GM19239 (cell line): ENCODE data around the gene DDX23.

Experiments used
- DNase-seq: peaks from one replicate; pipeline ENCODE4 v3.0.0; 2011; ENCODE audit warnings: low spot score; ENCODE audit not compliant: insufficient read length
- FAIRE-seq: peaks from 2 replicates; lab custom pipeline; 2011; peaks lifted over from hg19 to GRCh38; lab: Jason Lieb, UNC

DDX23 gene

DNA sequence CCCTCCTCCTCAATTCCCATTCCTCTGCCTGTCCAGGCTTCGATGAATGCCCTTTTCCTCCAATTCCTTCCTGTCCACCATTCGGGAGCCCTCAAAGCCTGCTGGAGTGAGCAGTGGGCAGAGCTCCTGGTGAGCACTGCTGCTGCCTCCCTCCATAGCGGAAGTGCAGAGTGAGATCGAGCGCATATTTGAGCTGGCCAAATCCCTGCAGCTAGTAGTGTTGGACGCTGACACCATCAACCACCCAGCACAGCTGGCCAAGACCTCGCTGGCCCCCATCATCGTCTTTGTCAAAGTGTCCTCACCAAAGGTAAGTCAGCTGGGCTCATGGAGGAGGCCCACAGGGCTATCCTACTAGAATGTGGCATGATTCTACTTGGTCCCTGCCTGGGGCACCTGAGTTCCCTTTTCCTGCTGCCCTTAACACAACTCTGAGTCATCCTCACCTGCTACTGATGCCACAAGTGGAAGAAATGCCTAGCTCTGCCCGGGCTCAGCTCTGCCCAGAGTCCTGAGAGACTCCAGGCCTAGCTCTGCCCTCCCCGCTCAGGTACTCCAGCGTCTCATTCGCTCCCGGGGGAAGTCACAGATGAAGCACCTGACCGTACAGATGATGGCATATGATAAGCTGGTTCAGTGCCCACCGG is 25.6 kb downstream of the DDX23 start:
- DNase-seq, result no peak
- FAIRE-seq, result no peak

DNA sequence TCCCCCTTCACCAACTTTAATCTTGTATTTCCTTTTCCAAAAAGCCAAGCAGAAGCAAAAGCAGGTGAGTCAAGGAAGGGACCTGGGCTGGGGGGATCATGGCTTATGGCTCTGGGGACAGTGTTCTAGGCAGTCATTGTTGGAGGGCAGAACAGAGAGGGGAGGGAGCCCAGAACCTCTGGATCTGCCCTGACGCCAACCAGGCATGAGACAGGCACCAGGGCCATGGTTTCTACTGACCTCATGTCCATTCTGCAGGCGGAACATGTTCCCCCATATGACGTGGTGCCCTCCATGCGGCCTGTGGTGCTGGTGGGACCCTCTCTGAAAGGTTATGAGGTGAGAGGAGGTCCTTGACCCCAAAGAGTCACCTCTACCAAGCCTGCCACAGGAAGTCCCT is 27.1 kb downstream of the DDX23 start:
- no peak for DNase-seq
- FAIRE-seq, result no peak

DNA sequence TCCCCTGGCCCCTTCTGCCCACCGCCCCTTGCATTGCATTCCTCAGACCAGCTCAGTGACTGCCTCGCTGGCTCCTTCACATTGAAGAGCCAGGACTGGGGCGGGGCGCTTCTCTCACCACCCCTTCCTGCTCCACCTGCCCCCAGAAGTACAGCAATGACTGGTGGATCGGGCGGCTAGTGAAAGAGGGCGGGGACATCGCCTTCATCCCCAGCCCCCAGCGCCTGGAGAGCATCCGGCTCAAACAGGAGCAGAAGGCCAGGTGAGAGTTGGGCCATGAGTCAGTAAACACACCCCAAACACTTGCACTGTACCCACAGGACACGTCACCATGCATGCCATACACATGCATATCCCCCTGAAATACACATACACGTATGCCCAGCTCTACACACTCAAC is 27.9 kb downstream of the DDX23 start:
- FAIRE-seq, result no peak
- no peak for DNase-seq

DNA sequence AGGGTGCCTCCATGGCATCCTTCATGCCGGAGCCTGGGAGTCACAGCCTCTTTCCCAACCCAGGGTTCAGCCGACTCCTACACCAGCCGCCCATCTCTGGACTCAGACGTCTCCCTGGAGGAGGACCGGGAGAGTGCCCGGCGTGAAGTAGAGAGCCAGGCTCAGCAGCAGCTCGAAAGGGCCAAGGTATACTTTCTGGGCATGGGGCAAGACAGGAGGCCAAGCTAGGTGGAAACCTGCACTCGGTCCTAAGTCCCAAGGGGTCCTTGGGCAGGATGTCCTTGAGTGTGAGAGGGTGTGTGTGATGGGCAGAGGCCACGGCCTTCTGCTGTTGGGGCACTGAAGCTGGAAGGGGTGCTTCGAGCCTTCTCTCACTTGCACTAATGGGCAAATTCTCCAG is 28.7 kb downstream of the DDX23 start:
- FAIRE-seq (no peak), DNase-seq (no peak)

DNA sequence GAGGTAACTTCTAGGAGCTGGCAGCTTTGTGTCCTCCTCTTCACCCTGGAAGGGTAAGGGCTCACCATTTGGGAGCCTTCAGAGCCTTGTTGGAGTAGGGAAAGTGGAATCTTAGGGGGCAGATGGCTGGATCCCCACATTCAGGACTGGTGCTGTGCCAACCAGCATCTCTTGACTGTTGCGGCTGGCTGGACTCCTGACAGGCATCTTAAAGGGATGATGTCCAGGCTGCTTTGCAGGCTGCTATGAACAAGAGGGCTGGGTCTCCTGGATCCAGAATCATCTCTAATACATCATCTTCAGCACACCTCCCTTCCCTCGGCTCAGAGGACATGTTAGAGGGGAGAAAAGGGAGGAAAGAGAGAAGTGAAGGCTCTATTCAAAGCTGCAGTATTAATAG is 29.3 kb downstream of the DDX23 start:
- DNase-seq (no peak), FAIRE-seq (no peak)

DNA sequence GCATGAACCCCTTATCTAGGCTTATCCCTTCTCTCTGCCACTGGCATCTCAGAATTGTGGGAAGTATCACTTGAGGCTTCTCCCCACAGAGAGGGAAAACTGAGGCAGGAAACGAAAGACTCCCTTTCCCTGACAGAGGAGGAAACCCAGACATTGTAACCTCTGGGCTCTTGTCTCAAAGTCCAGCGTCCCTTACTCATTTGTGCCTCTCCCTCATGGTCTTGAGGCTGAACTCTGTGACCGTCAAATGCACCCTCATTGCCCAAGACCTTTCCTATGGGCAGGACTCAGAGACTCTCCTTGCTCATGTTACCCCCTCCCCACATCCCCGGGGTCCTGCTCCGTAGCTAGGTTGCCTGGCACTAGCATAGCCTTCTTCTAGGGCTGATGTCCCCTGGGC is 29.8 kb downstream of the DDX23 start:
- DNase-seq (no peak), FAIRE-seq (no peak)

DNA sequence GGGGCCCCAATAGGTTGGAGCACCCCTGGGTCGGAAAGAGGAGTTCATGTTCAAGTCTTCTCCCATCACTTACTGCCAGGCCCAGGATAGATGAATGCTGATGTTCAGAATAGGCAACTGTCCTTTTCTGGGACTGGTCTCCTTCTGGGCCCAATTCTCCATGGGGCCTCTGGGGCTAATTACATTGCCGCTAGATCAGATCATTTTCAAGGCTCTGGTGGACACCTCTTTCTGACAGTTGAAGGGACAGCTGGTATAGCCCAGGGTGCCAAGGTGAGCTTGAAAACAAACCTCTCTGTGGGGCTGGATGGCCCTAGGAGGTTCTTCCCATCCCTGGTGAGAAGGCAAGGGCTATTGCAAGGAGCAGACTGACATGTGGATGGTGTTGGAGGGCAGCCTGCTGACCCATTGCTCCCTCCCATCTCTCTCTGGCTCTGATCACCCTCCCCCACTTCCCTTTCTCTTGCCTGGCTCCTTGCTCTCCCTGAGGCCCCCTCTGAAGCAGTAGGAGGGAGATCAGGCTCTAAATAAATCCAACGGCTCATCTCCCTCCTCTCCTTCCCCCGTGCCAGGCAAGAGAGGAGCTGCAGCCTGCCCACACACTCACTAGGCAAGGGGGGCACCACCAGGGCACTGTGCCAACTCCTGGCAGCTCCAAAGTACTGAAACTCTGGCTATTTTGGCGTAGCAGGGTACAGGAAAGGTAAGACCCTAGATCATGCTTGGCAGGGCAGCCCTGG is 31.8 kb downstream of the DDX23 start:
- DNase-seq (no peak), FAIRE-seq (no peak)

DNA sequence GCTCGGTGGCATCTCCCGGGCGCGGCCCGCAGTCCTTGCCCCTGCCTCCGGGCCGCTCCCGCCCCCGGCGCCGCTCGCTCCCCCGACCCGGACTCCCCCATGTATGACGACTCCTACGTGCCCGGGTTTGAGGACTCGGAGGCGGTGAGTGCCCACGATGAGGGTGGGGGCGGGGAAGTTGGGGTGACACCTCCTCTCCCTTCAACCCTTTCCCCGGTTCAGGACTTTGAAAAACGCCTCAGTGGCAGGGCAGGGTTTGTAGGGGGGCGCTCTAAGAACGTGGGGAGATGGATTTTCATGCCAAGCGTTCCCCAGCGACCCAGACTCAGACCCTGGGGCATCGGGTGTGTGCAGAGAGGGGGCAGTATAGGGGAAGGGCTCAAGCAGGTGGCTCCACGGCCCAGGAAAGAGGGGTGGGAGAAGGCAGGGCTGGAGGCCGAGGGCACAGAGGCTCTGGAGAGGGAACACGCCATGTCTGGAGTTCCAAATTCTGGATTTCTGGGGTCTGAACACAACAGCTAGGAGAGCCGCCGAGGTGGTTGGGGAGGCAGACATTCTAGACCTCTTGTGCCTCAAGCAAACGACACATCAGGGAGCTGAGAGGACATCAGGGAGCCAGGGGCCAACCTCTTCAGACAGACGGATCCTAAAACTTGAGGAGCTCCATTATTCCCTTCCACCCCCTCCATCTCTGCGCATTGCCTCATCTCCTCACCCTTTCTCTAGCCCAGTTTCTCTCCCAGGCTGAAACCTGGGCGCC is 33.0 kb downstream of the DDX23 start:
- FAIRE-seq, result no peak
- no peak for DNase-seq

DNA sequence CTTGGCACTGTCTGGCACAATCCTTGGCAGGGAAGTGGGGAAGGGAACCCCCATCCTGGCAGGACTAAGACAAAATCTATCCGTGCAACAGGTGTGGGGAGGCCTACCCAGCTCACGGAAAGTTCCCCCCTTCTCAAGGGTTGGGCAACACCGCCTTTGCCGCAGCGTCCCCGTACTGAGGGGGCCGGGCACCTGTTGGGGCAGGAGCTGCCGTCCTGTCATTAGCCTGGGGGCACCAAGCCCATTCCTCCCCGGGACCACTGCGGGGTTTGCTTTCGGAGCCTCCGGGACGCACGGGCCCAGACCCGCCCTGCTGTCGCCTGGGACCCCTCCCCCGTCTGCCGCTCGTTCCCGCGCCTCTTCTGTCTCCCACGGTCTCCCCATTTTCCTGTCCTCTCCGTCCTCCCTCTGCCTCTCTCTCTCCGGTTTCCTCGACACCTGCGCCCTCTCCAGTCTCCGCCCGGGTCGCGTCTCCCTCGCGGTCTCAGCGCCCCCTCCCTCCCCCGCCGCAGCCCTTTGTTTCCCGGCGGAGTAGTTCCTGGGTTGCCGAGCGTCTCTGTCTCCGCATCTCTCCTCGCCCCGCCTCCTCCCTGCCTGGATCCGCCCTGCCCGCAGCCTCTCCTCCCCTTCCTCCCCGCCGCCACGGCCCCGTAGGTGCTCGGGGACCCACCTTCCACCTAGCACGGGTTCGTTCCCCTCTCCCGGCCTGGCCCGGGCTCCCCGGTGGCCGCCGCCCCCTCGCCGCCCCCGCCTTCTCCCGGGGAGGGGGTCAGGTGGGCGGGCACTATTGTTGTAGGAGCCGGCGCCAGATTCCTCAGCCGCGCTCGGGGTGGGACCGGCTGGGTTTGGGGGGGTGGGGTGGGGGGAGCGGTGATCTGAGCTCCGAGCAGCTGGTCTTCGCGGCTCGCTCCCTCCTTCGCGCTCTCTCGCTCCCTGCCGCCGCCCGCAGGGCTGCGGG is 33.8 kb downstream of the DDX23 start, which contains the start of gene CACNB3:
TSS of gene CACNB3 (plus strand) at position 624 of the 958 bp plus-strand sequence. CDS start 434 bp downstream, outside the sequence.
- DNase-seq, result peak; percentile 69
- FAIRE-seq, result no peak

DNA sequence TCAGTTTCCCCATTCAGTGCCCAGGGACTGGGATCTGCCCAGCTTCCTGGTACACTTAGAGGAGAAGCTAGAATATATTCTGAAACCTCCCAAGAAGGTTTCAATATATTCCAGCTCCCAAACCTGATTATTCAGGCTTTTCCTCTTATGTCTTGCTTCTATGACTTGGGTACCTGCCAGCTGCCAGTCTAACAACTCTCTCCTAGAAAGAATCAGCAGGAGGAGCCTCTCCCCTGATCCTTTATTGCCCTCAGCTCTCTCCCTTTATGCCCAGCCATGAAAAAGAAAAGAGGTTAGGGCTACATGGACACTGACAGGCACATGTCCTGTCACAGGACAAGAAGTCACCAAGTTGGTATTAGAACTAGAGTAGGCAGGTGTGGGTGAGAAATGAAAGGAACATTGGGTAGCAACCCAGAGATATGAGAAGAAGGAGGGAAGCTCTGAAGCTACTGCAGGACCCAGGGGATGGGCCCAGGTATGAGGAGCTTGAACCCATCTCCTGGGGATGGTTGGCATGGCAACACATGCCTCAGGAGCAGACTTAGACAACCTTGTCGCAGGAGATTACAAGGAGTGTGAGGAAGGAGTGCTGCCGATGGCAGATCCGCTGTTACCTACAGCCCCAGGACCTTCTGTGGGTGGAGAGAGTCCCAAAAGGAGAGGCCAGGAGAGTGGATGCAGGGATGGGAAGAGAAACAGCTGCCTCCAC is 35.7 kb downstream of the DDX23 start:
- FAIRE-seq (peak; percentile 26), DNase-seq (no peak)

DNA sequence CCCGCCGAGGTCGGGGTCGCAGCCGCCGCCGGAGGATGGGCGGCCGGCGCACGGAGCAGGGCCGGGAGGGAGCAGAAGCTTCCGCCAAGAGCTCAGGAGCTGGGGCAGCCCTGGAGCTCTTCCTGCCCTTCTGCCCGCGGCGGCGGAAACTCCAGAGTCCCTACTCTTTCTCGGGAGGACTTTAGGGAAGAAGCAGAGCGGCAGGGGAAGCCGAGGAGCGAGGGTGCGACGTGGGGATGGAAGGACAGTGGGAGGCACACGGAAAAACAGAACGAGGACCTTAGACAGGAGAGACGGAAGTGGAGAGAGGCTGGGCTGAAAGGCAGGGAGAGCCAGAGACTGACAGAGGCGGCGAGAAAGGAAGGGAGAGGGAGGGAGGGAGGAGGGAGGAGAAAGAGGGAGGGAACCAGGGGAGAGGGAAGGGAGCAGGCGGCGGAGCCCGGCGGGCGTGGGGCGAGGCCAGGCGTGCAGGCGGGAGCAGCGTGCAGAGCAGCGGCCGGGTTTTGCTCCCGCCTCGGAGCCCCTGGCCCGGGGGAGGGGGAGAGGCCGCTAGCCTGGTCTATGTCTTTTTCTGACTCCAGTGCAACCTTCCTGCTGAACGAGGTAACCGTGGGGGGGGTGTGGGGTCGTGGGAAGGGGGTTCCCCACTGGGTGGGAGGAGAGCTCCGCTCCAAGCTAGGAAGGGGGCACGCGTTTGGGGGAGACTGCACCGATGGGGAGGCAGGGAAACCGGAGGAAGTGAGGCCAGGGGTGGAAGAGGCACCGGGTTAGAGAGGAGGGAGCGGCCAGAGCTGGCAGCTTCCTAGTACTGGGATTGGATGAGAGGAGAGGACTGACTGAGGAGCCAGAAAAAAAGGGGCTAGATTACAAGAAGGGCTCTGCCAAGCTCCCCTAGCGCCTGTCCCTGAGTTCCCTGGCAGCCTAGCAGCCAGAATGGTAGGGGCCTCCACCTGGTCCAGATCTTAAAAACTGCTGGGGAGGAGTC is 36.5 kb downstream of the DDX23 start:
- FAIRE-seq (peak; percentile 91), DNase-seq (peak; percentile 52)

DNA sequence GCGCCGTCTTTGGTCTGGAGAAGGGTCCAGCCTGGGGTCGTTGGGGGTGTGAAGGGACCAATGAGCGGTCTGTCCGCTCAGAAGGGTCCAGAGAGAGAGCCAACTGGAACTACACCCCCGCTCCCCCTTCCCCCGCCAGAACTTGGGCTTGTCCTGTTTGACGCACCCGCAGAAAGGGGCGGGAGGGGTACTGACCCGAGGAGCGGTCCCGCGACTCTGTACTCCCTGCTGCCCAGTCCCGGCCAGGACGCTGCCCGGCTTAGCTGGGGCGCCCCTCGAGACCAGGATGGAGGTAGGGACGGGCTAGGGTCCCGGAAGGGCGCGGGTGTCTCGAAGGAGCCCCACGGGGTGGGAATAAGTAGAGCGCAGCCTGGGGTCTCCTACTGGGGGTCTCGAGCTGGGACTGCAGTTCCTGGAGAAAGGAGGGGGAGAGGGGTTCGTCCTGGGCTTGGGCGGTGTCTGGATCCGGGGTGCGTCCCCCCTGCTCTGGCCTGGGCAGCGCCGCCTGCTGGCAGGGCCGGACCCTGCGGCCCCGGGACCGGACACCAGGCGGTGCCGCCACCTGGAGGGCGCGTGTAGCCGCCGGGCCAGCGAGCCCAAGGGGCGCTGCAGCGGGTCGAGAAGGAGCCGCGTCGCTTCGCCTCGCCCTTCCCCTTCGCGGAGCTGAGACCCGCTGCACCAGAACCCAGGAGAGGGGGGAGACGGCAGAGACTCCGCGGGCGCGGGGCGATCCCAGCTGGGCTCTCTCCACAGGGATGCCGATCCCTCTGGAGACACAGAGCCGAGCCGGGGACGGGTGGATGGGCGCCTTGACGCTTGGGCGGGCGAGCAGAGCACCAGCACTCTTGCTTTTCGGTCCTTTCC is 37.5 kb downstream of the DDX23 start:
- peak; percentile 94 for FAIRE-seq
- peak; percentile 88 for DNase-seq

DNA sequence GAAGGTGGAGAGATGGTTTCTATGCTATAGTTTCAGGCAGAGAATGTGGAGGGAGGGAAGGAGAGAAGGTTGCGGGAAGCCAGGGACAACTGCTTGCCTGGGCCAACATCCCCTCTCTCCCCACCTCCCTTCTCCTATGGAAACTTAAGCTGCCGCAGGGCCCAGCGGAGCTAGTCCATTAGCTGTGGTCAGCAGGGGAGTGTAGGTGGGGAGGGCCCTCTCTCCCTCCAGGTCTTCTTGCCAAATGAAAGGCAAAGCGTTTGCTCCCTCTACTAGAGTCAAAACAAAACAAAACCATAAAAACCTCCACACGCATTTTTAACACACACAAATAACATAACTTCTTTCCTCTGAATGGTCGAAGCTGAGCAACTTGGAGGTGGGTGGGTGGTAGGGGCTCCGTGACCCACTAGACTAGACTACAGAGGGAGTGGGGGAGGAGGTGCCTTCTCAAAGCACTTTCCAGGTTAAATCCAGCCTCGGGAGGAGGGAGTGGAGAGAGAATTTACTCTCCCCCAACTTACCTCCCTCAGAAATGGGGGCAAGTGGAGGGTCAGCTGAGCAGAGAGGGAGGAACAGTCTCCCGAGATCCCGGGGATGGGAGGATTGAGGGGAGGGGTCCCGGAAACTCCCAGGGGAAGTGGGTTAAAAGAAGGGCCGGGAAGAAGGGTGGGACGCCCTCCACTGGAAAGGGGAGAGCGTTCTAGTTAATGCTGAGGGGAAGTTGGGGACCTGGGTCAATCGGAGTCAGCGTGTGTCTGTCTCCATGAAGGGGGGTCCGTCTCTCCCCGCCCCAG is 38.3 kb downstream of the DDX23 start:
- DNase-seq (no peak), FAIRE-seq (no peak)

DNA sequence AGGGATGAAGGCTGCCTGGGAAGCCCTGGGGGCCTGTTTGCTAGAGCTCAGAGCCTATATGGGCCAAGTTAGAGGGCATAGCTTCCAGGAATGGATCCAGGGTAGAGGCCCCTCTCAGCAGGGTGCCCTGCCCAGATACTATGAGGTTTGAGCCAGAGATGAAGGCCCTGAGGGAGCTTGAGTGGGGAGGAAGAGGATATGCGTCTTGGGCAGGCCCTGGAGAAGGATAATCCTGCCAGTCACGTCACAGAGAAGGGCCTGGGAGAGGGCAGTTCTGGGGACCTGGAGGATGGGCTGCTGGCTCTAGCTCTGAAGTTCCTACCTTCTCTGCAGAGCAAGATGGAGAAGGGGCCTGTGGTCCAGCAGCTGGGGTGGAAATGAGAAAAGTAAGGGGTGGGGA is 39.6 kb downstream of the DDX23 start:
- no peak for DNase-seq
- FAIRE-seq, result no peak

DNA sequence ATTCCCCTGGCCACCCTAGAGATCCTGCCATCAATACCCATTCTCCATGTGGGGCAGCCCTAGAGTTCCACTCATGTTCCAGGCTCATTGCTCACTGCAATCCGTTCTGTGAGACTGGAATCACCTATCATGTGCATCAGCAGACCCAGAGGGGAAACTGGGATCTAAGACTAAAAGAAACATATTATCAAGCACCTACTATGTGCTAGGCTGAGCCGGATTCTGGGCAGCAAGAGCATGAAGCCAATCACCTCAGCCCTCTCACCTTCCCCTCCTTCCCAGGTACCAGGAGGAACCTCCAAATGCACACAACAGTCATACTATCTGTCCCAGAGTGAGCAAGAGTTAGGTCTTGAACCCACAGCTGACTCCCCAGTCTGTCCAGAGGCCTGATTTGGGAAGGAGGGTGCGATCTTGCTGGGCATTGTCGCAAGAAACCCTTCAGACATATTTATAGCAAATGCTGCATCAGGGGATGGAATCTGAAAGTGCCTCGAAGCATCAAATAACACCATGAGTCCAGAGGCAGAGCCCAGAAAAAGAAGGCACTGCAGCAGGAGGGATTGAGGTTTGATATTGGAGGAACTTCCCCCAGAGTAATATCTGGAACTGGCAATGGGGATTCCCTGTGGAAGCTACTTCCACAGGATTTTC is 40.4 kb downstream of the DDX23 start:
- FAIRE-seq (no peak), DNase-seq (no peak)

DNA sequence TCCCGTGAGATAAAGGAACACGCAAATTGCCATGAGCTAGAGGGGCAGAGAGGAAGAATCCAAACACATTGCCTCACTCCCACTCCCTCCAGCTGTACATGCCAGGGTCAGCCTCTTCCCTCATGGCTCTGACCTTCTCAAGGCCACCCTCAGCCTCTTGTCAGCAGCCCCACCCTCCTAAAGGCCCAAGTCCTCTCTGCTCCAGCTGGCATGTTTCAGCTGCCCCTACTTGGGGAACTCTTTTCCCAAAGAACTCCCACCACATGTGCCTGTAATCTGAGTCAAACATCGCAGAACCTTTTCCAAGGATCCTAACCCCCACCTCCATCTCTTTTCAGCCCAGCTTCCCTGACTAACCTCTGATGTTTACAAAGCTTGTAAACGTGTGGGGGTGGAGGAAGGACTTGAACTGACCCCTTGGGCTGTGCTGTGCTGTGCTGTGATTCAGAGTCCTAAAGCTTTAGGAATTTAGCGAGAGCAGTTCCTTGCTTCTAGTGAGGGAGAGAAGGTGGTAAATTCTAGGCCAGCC is 41.0 kb downstream of the DDX23 start:
- DNase-seq (no peak), FAIRE-seq (no peak)
